GM12891 (cell line): ENCODE measurements around the gene ZNF837.

Source experiments
- PAX5 ChIP-seq: IDR thresholded peaks from 2 replicates; pipeline ENCODE4 v1.6.1; 2011; ENCODE audit warnings: low read length, moderate library complexity, mild to moderate bottlenecking; ENCODE audit not compliant: insufficient read depth, severe bottlenecking
- POLR2A ChIP-seq: IDR thresholded peaks from 2 replicates; pipeline ENCODE4 v1.6.1; 2011; ENCODE audit warnings: low read depth, low read length, control low read depth
- POLR2AphosphoS5 ChIP-seq: IDR thresholded peaks from 2 replicates; pipeline ENCODE4 v1.6.1; 2011; ENCODE audit warnings: low read depth, low read length, control low read depth
- POU2F2 ChIP-seq: IDR thresholded peaks from 2 replicates; pipeline ENCODE4 v1.6.1; 2011; ENCODE audit warnings: low read depth, mild to moderate bottlenecking, control low read depth, low read length, moderate library complexity
- SPI1 ChIP-seq: IDR thresholded peaks from 2 replicates; pipeline ENCODE4 v1.6.1; 2011; ENCODE audit warnings: low read depth, low read length, control low read depth
- TAF1 ChIP-seq: IDR thresholded peaks from 2 replicates; pipeline ENCODE4 v1.6.1; 2011; ENCODE audit warnings: low read depth, low read length, control low read depth

DNA sequence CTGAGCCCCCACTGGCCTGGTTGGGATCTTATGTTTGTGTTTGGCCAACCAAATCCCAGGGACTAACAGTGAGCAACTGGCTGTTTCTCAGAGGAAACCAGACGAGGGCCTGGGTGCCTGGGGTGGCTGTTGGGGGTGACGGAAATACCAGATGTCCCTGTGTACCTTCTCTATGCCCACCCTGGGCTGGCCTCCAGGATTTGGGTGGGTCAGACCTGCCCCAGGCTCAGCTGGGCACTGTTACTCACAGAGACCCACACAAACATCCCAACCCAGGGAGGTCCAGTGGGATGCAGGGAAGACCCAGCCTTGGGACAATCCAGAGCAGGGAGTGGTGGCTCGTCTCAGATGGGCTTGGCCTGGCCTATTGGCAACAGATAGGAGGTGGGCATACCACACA, 45.2 kb downstream of the ZNF837 start:
- TF ChIP-seq POLR2A (no peak), POLR2AphosphoS5 (no peak), PAX5 (no peak), SPI1 (no peak), TAF1 (no peak), POU2F2 (no peak)
